Adipocyte (in vitro differentiated cells): ENCODE results near the gene PRPS2.

Experiments
- DNase-seq: peaks from one replicate; pipeline ENCODE4 v3.0.0-alpha.2; 2015; ENCODE audit warnings: low read depth
- H3K27me3 ChIP-seq: replicated peaks from 2 replicates; pipeline ENCODE4 v1.7.0; 2013; ENCODE audit warnings: mild to moderate bottlenecking, low read length, moderate library complexity; ENCODE audit not compliant: control insufficient read depth, insufficient read depth
- H3K36me3 ChIP-seq: 2 replicates; pipeline ENCODE4 v1.7.0; 2013; ENCODE audit warnings: low read length, mild to moderate bottlenecking, moderate library complexity; ENCODE audit not compliant: control insufficient read depth, insufficient read depth, severe bottlenecking
- H3K4me1 ChIP-seq: 2 replicates; pipeline ENCODE4 v1.7.0; 2013; ENCODE audit warnings: mild to moderate bottlenecking, low read length, moderate library complexity; ENCODE audit not compliant: control insufficient read depth, insufficient read depth
- H3K4me3 ChIP-seq: 2 replicates; pipeline ENCODE4 v1.7.0; 2013; ENCODE audit warnings: mild to moderate bottlenecking, low read length, moderate library complexity
- H3K9ac ChIP-seq: 2 replicates; pipeline ENCODE4 v1.7.0; 2013; ENCODE audit warnings: mild to moderate bottlenecking, low read length, moderate library complexity
- H3K9me3 ChIP-seq: 2 replicates; pipeline ENCODE4 v1.7.0; 2013; ENCODE audit warnings: mild to moderate bottlenecking, low read length, moderate library complexity; ENCODE audit not compliant: control insufficient read depth

Gene PRPS2

GRCh38 chrX:12814420-12814819 lies 23.2 kb downstream of the PRPS2 start:
- Histone ChIP-seq H3K36me3 (no peaks in the 10 kb centered on the region), H3K4me1 (no peaks in the 10 kb centered on the region), H3K4me3 (no peak overlapping the region), H3K9me3 (no peaks in the 10 kb centered on the region), H3K9ac (no peak overlapping the region), H3K27me3 (peaks cover 14% of the 10 kb centered on the region)
- peak; percentile 81 for DNase-seq

- Histone ChIP-seq H3K4me1 (no peaks in the 10 kb centered on the region), H3K36me3 (peaks cover 15% of the 10 kb centered on the region), H3K27me3 (peaks cover 10% of the 10 kb centered on the region), H3K9ac (no peak overlapping the region), H3K4me3 (no peak overlapping the region), H3K9me3 (no peaks in the 10 kb centered on the region)
- DNase-seq = no peak
Observed at GRCh38 chrX:12817528-12817927, 26.3 kb downstream of the PRPS2 start.

GRCh38 chrX:12819222-12819621 lies 28.0 kb downstream of the PRPS2 start:
- Histone ChIP-seq H3K9me3 (no peaks in the 10 kb centered on the region), H3K4me3 (no peak overlapping the region), H3K9ac (no peak overlapping the region), H3K36me3 (peaks cover 17% of the 10 kb centered on the region), H3K4me1 (no peaks in the 10 kb centered on the region), H3K27me3 (peaks cover 3% of the 10 kb centered on the region)
- no peak for DNase-seq

GRCh38 chrX:12820737-12821136 lies 29.5 kb downstream of the PRPS2 start:
- H3K27me3 ChIP-seq = peaks cover 3% of the 10 kb centered on the region
- H3K9me3 ChIP-seq = no peaks in the 10 kb centered on the region
- no peak for DNase-seq
- H3K36me3 ChIP-seq = peaks cover 17% of the 10 kb centered on the region
- H3K4me1 ChIP-seq = no peaks in the 10 kb centered on the region
- no peak overlapping the region for H3K4me3 ChIP-seq
- no peak overlapping the region for H3K9ac ChIP-seq

GRCh38 chrX:12824944-12825343 lies 33.7 kb downstream of the PRPS2 start:
- peaks cover 5% of the 10 kb centered on the region for H3K27me3 ChIP-seq
- H3K4me1 ChIP-seq = no peaks in the 10 kb centered on the region
- H3K4me3 ChIP-seq = no peak overlapping the region
- no peaks in the 10 kb centered on the region for H3K9me3 ChIP-seq
- no peak overlapping the region for H3K9ac ChIP-seq
- H3K36me3 ChIP-seq = peaks cover 17% of the 10 kb centered on the region
- DNase-seq = no peak

GRCh38 chrX:12825801-12826200 lies 34.6 kb downstream of the PRPS2 start:
- DNase-seq = no peak
- no peak overlapping the region for H3K4me3 ChIP-seq
- H3K9ac ChIP-seq = no peak overlapping the region
- H3K9me3 ChIP-seq = no peaks in the 10 kb centered on the region
- peaks cover 9% of the 10 kb centered on the region for H3K27me3 ChIP-seq
- H3K36me3 ChIP-seq = peaks cover 11% of the 10 kb centered on the region
- H3K4me1 ChIP-seq = no peaks in the 10 kb centered on the region

GRCh38 chrX:12843061-12843667 lies 52.0 kb downstream of the PRPS2 start:
- no peak for DNase-seq
- H3K27me3 ChIP-seq = peaks cover 19% of the 10 kb centered on the region
- no peaks in the 10 kb centered on the region for H3K36me3 ChIP-seq
- H3K4me3 ChIP-seq = no peak overlapping the region
- no peaks in the 10 kb centered on the region for H3K9me3 ChIP-seq
- no peak overlapping the region for H3K9ac ChIP-seq
- no peaks in the 10 kb centered on the region for H3K4me1 ChIP-seq

- H3K4me1 ChIP-seq = no peaks in the 10 kb centered on the region
- no peak overlapping the region for H3K4me3 ChIP-seq
- peaks cover 19% of the 10 kb centered on the region for H3K27me3 ChIP-seq
- H3K36me3 ChIP-seq = no peaks in the 10 kb centered on the region
- no peak for DNase-seq
- H3K9me3 ChIP-seq = no peaks in the 10 kb centered on the region
- no peak overlapping the region for H3K9ac ChIP-seq
Observed at GRCh38 chrX:12843668-12844279, 52.6 kb downstream of the PRPS2 start.

- Histone ChIP-seq H3K27me3 (peaks cover 19% of the 10 kb centered on the region), H3K9ac (no peak overlapping the region), H3K9me3 (no peaks in the 10 kb centered on the region), H3K36me3 (no peaks in the 10 kb centered on the region), H3K4me3 (no peak overlapping the region), H3K4me1 (no peaks in the 10 kb centered on the region)
- no peak for DNase-seq
Observed at GRCh38 chrX:12844319-12844718, 53.1 kb downstream of the PRPS2 start.

- DNase-seq = peak; percentile 9
- H3K4me3 ChIP-seq = no peak overlapping the region
Observed at GRCh38 chrX:12865359-12865758, 74.1 kb downstream of the PRPS2 start.

GRCh38 chrX:12866451-12867377 lies 75.5 kb downstream of the PRPS2 start, which contains the start of gene TLR7:
Gene TLR7, plus strand, starts transcription at chrX:12867072. Its CDS starts 507 bp downstream, at chrX:12867579.
- H3K9me3 ChIP-seq = no peaks in the 10 kb centered on the region
- H3K36me3 ChIP-seq = no peaks in the 10 kb centered on the region
- peaks cover 4% of the 10 kb centered on the region for H3K27me3 ChIP-seq
- no peak within 1 kb of the TSS for H3K9ac ChIP-seq
- H3K4me3 ChIP-seq = no peak within 1 kb of the TSS
- DNase-seq = no peak
- no peaks in the 10 kb centered on the region for H3K4me1 ChIP-seq

More at GRCh38 chrX:12865359-12865758, 74.1 kb downstream of the PRPS2 start:
- H3K4me1 ChIP-seq = no peaks in the 10 kb centered on the region
- no peaks in the 10 kb centered on the region for H3K36me3 ChIP-seq
- H3K9me3 ChIP-seq = no peaks in the 10 kb centered on the region
- no peak overlapping the region for H3K9ac ChIP-seq
- H3K27me3 ChIP-seq = peaks cover 4% of the 10 kb centered on the region
